Astrocyte (in vitro differentiated cells and primary cell): Measurements from ENCODE around the gene FNDC11. TPM values are rescaled to one million over a fixed set of nuclear protein-coding genes. Genes with fewer than 3 reads are reported as not detected.

Experiments used
- DNase-seq: peaks from one replicate; pipeline ENCODE4 v3.0.0-alpha.2; 2010; ENCODE audit warnings: low read depth
- FAIRE-seq: peaks from 2 replicates; lab custom pipeline; 2011; peaks lifted over from hg19 to GRCh38; lab: Jason Lieb, UNC
- H2AFZ ChIP-seq: 2 replicates; pipeline ENCODE4 v1.6.0; 2012; ENCODE audit warnings: low read depth, low read length, inconsistent platforms
- H3K27ac ChIP-seq: 2 replicates; pipeline ENCODE4 v1.5.1; 2011; ENCODE audit warnings: low read depth, low read length, inconsistent platforms
- H3K27me3 ChIP-seq: 2 replicates; pipeline ENCODE4 v1.6.0; 2011; ENCODE audit warnings: low read length, inconsistent platforms; ENCODE audit not compliant: insufficient read depth
- H3K36me3 ChIP-seq: 2 replicates; pipeline ENCODE4 v1.5.1; 2011; ENCODE audit warnings: low read length, inconsistent platforms; ENCODE audit not compliant: insufficient read depth
- H3K4me1 ChIP-seq: 2 replicates; pipeline ENCODE4 v1.5.1; 2011; ENCODE audit warnings: low read length, inconsistent platforms; ENCODE audit not compliant: insufficient read depth
- H3K4me2 ChIP-seq: 2 replicates; pipeline ENCODE4 v1.6.0; 2012; ENCODE audit warnings: low read length, inconsistent platforms
- H3K4me3 ChIP-seq: 2 replicates; pipeline ENCODE4 v1.5.1; 2011; ENCODE audit warnings: low read depth, mild to moderate bottlenecking, low read length, inconsistent platforms; ENCODE audit not compliant: insufficient read depth
- H3K79me2 ChIP-seq: 2 replicates; pipeline ENCODE4 v1.6.0; 2012; ENCODE audit warnings: mild to moderate bottlenecking, low read length, inconsistent platforms; ENCODE audit not compliant: insufficient read depth
- H3K9ac ChIP-seq: 2 replicates; pipeline ENCODE4 v1.6.0; 2012; ENCODE audit warnings: mild to moderate bottlenecking, low read length, inconsistent platforms
- H3K9me3 ChIP-seq: 2 replicates; pipeline ENCODE4 v1.5.1; 2012; ENCODE audit warnings: low read depth, mild to moderate bottlenecking, low read length, inconsistent platforms; ENCODE audit not compliant: insufficient read depth
- H4K20me1 ChIP-seq: 2 replicates; pipeline ENCODE4 v1.6.0; 2012; ENCODE audit warnings: low read length, inconsistent platforms; ENCODE audit not compliant: insufficient read depth
- H3K27ac Mint-ChIP-seq: one replicate; pipeline ENCODE4 v1.8.0; 2021; ENCODE audit warnings: mild to moderate bottlenecking, mixed read lengths; ENCODE audit not compliant: unreplicated experiment
- H3K27me3 Mint-ChIP-seq: one replicate; pipeline ENCODE4 v1.8.0; 2021; ENCODE audit warnings: low read depth, mixed read lengths; ENCODE audit not compliant: unreplicated experiment
- H3K36me3 Mint-ChIP-seq: one replicate; pipeline ENCODE4 v1.8.0; 2021; ENCODE audit warnings: low read depth, mixed read lengths; ENCODE audit not compliant: unreplicated experiment
- H3K4me1 Mint-ChIP-seq: one replicate; pipeline ENCODE4 v1.8.0; 2021; ENCODE audit warnings: low read depth, mixed read lengths; ENCODE audit not compliant: unreplicated experiment
- H3K4me3 Mint-ChIP-seq: one replicate; pipeline ENCODE4 v1.8.0; 2021; ENCODE audit warnings: mild to moderate bottlenecking, moderate library complexity, mixed read lengths; ENCODE audit not compliant: unreplicated experiment
- H3K9me3 Mint-ChIP-seq: one replicate; pipeline ENCODE4 v1.8.0; 2021; ENCODE audit warnings: mild to moderate bottlenecking, mixed read lengths; ENCODE audit not compliant: unreplicated experiment
- EZH2 ChIP-seq: IDR thresholded peaks from 2 replicates; pipeline ENCODE4 v1.6.1; 2012; ENCODE audit warnings: mild to moderate bottlenecking, low read length, inconsistent platforms; ENCODE audit not compliant: insufficient read depth
- total RNA-seq: library from RNA; stranded (reverse); gene quantifications from 2 replicates; pipeline ENCODE4 v1.2.1, GENCODE V29; 2021
- TF ChIP-seq, protein P1 (sequence below): IDR thresholded peaks from 2 replicates; pipeline ENCODE4 v1.5.1; 2011; ENCODE audit warnings: low read depth, mild to moderate bottlenecking, inconsistent platforms, low read length, moderate library complexity; ENCODE audit not compliant: insufficient read depth

FNDC11 gene
- total RNA-seq, 1 donor from 2014 or later = 0.20 TPM

GRCh38 chr20:63567386-63568169 is 13.6 kb downstream of the FNDC11 start:
- Histone ChIP-seq H3K4me3 (no peak overlapping the region), H3K9me3 (no peaks in the 10 kb centered on the region), H3K9ac (no peak overlapping the region), H4K20me1 (peaks cover 13% of the 10 kb centered on the region), H3K36me3 (no peaks in the 10 kb centered on the region), H3K27ac (no peak overlapping the region), H3K4me1 (no peaks in the 10 kb centered on the region), H2AFZ (no peak overlapping the region), H3K79me2 (no peaks in the 10 kb centered on the region), H3K4me2 (no peak overlapping the region), H3K27me3 (no peaks in the 10 kb centered on the region)
- Mint-ChIP-seq H3K27me3 (no peaks in the 10 kb centered on the region), H3K9me3 (no peaks in the 10 kb centered on the region), H3K27ac (no peak overlapping the region), H3K4me1 (no peaks in the 10 kb centered on the region), H3K36me3 (no peaks in the 10 kb centered on the region), H3K4me3 (no peak overlapping the region)
- DNase-seq (no peak), FAIRE-seq (no peak)
- no peak for TF ChIP-seq EZH2
- TF ChIP-seq, protein P1, sequence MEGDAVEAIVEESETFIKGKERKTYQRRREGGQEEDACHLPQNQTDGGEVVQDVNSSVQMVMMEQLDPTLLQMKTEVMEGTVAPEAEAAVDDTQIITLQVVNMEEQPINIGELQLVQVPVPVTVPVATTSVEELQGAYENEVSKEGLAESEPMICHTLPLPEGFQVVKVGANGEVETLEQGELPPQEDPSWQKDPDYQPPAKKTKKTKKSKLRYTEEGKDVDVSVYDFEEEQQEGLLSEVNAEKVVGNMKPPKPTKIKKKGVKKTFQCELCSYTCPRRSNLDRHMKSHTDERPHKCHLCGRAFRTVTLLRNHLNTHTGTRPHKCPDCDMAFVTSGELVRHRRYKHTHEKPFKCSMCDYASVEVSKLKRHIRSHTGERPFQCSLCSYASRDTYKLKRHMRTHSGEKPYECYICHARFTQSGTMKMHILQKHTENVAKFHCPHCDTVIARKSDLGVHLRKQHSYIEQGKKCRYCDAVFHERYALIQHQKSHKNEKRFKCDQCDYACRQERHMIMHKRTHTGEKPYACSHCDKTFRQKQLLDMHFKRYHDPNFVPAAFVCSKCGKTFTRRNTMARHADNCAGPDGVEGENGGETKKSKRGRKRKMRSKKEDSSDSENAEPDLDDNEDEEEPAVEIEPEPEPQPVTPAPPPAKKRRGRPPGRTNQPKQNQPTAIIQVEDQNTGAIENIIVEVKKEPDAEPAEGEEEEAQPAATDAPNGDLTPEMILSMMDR = no peak

DNA sequence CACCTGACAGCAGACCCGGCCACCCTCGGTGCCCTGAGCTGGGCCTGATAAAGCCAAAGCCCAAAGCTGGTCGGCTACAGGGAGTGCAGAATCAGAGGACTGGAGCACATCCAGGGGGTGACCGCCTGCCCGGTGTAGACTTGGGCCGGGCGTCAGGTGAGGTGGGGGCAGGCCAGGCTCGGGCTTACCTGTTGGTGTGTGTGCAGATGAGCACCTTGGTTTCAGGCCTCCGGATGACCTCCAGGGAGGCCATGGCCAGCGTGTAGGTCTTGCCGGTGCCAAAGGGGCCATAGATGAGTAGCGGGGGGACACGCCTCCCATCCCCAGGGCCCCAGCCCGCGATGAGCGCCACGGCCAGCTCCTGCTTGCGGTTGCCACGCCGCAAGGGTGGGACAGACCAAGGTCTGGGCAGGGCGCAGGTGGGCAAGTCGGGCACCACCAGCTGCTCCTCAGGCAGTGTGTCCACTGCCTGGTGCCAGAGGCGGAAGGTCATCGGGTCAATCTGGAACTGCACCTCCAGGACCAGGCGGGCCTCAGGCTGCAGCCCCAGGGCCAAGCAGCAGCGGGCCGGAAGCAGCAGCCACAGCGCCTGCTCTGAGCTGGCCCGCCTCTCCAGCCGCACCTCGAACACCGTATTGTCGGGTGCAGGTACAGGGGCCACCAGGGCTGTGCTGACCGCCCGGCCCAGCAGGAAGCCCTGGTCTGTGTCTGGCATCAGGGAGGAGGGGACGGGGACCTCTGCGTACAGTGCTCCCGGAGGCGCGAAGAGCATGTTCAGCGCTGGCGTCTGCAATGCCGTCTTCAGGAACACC is 14.4 kb downstream of the FNDC11 start:
- Histone ChIP-seq H3K36me3 (no peaks in the 10 kb centered on the region), H3K27me3 (no peaks in the 10 kb centered on the region), H3K4me1 (peaks cover 4% of the 10 kb centered on the region), H3K4me3 (no peak overlapping the region), H3K9me3 (no peaks in the 10 kb centered on the region), H3K9ac (no peak overlapping the region), H3K4me2 (no peak overlapping the region), H3K79me2 (peaks cover 4% of the 10 kb centered on the region), H3K27ac (no peak overlapping the region), H2AFZ (no peak overlapping the region), H4K20me1 (peaks cover 20% of the 10 kb centered on the region)
- TF ChIP-seq EZH2 = no peak
- TF ChIP-seq, protein P1 = no peak
- DNase-seq (no peak), FAIRE-seq (no peak)
- Mint-ChIP-seq H3K4me3 (no peak overlapping the region), H3K4me1 (no peaks in the 10 kb centered on the region), H3K9me3 (no peaks in the 10 kb centered on the region), H3K27me3 (no peaks in the 10 kb centered on the region), H3K36me3 (no peaks in the 10 kb centered on the region), H3K27ac (no peak overlapping the region)
